NK-92 (cell line): ENCODE measurements around the gene PGC.

Experiments used
- DNase-seq: peaks from one replicate; lab custom pipeline; 2025; ENCODE audit not compliant: unreplicated experiment; lab: John Stamatoyannopoulos, UW

Gene PGC

GRCh38 chr6:41731561-41732086 lies 15.6 kb downstream of the PGC start:
- DNase-seq = no peak

GRCh38 chr6:41730531-41731436 lies 16.4 kb downstream of the PGC start:
- DNase-seq = no peak

- DNase-seq = no peak
These were observed 17.6 kb downstream of the PGC start for GRCh38 chr6:41729624-41730023.

- DNase-seq = no peak
These were observed 18.2 kb downstream of the PGC start for GRCh38 chr6:41728954-41729353.

GRCh38 chr6:41728073-41728936 lies 18.9 kb downstream of the PGC start:
- DNase-seq = no peak

DNA sequence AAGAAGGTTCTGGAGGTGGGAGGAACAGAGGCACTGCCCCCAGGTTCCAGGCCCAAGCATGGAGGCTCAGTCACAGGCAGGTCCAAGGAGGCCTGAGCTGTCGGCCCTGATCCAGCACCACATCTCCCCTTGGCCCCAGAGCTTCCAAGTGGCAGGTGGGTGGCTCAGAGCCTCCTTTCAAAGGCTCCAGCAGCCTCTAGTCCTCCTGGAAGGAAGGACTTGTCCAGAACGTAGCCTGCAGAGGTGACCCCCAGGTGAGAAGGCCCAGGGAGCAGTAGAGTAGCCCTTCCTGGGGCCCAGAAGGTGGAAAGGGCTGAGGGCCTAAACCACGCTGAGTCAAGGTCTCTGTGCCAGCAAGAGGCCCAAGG lies 19.5 kb downstream of the PGC start:
- DNase-seq = no peak

DNA sequence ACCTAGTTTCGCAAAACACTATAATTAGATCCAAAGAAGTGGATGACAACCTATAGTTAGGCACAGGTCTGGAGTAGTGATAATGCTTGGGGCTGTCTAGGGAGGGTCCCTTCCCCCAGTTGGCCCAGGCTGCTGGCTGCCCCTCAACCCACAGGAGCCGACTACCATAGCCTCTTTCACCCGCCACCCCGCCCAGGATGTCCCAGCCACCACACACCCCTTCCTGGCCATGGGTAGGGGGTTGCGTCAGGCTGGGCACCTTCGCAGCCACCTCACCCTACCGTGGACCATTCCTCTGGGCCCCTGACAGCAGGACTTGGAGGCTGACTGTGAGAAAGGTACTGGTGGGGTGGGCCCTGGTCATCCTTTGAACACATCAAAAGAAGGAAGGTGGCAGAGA lies 20.3 kb downstream of the PGC start:
- no peak for DNase-seq

DNA sequence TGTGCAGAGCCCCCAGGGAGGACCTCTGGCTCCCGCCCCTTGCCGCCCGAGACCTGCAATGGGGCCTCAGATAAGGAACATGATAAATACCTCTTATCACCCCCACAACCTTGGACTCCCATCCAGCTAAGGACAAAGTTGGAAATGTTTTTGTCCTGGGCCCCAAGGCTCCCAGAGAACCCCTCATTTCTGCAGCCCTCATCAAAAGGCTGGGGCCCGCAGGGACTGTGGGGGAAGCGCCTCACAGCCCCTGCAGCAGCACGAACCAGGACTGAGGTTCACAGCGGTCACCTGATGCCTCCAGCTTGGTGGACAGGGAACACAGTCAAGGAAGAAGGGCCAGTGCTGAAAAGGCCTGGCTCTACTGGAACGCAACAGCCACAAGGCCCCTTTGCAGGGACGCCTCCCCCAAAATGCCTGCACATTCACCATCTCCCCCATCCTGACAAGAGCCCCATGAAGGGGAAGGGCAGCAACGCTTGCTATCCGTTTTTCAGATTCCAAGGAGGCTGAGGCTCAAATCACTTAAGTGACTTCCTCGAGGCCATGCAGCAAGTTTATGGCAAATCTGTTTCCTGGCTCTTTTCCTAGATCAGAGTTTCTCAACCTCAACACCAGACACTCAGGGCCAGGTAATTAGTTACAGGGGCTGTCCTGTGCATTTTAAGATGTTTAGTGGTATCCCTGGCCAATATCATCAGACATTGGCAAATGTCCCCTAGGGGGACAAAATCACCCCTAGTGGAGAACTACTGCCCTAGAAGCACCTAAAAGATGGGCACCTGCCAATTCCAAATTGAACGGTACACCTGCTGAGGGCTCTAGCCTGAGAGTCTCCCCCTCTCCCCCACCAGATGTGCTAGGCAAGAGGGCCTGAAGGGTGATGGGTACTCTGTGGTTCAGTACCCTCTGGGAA lies 22.4 kb downstream of the PGC start:
- DNase-seq = no peak

GRCh38 chr6:41724228-41724580 lies 23.0 kb downstream of the PGC start:
- DNase-seq = no peak

DNA sequence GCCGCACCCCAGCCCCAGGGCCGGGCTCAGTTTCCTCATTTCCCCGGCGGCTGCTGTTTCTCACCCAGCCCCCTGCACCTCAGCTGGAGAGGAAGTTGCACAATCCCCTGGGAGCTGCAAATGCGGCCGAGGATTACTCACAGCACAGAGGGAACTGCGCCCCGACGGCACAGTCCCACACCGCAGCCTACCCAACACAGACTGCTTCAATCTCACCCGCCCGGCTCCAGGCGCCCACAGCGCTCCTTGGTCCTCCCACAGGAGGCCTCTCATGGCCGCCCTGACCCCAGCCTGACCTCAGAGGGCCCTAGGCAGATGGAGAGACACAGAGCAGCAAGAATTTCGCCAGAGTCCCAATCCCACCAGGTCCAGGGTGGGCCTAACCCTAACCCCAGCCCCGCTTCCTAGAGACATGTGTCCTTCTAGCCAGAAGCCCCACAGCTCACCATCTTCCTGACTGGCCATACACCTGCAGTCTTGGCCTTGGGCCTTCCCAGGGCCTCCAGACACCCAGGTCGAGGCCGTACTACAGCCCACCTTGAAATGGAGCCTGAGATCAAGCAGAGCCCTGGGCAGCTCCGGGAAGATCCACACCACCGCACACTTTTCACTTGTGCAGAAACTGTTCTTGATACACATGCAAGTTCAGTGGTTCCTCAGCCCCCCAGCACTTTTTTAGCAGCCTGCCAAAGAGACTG lies 23.5 kb downstream of the PGC start:
- no peak for DNase-seq

GRCh38 chr6:41722969-41723529 lies 24.1 kb downstream of the PGC start:
- DNase-seq = no peak

DNA sequence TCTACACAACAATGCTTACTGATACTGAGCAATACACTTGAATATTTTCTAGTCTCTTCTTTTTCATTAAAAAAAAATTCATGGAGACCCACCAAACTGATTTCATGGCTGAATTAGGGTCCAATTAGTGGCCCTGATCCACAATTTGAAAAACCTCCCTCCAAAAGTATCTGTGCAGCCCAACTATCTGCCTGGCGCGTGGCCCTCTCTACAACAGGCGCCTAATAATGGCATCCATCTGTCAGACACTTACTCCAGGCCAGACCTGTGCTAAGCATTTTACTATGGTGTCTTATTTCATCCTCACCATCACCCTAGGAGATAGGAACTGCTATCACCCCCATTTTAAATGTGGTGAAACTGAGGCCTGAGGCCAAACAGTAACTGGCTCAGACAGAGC lies 25.8 kb downstream of the PGC start:
- no peak for DNase-seq

DNA sequence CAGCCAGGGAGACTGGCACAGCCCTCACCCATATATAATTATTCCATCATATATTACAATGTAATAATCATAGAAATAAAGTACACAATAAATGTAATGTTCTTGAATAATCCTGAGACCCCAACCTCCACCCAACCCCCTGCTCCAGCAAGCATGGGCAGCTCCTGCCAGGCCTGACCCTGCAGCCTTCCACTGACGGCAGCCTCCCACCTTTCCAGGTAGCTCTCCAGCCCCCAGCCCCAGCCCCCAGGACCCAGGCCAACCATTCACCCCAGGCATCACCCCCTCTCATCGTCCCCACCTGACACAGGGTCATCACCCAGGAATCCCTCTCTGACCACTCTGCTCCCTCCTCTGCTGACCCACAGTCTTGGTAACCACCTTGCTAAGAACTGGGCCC lies 26.4 kb downstream of the PGC start:
- no peak for DNase-seq

- no peak for DNase-seq
These were observed 27.0 kb downstream of the PGC start for GRCh38 chr6:41720262-41720620.

DNA sequence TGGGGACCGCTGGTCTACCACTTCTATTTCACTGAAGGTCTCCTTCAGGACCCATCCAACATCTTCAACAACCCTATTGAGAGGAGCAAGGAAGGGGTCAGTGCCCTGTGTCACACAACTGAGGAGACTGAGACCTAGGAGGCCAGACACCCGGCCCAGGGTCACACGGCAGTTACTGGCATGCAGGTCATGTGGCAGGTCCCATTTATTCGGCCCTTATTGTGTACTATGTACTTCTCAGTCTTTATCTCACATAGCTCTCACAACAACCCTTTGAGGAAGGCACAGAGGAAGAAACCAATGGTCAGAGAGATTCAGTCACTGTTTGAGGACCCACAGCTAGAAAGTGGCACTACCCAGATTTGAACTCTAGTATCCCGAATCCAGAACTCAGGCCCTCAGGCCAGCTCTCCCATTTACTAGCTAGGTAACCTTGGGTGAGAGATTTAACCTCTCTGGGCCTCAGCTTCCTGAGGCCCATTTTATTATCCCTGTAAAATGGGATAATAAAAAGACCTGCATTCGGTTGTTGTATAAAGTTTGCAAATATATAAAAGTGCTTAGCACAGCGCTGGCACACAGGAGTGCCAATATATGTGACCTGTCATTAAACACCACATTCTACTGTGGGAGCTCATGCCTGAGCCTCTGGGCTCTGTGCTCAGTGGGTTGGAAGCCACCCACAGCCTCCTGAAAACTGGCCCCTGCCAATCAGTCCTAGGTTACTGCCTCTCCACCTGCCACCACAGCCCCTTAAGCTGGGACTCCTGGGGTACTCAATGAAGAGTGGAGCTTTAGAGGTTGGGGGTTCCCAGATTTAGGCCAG lies 27.5 kb downstream of the PGC start:
- no peak for DNase-seq

- DNase-seq = no peak
These were observed 28.4 kb downstream of the PGC start for GRCh38 chr6:41718828-41719227.

DNA sequence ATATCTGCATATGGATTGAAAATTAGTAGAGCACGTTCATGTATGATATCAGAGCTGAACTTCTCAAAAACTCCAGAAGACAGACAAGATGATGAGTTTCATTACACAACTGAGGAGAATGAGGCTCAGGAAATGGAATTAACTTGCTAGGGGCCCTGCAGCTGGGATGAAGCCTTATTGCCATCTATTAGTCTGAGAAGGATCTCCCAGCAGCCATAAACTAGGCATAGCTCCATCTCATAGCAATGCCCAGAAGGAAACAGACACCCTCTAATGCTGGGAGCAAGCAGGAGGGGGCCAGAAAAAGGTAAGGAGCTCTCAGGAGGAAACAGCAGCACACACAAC lies 29.8 kb downstream of the PGC start:
- no peak for DNase-seq

GRCh38 chr6:41716516-41717391 lies 30.4 kb downstream of the PGC start:
- no peak for DNase-seq
